Activated CD4-positive, alpha-beta T cell treated with anti-CD3 and anti-CD28 coated beads, Interleukin-2, amount 50 U/mL, for 16 hours (primary cell): ENCODE measurements around the gene POLRMT.
"Not testable (repeated sequence)": the region's sequence is repeated elsewhere in the genome, so short reads cannot be mapped to it uniquely, and the experiment has no call there.

Experiments
- DNase-seq: peaks from one replicate; pipeline ENCODE4 v3.0.0-alpha.2; 2020

The POLRMT gene

GRCh38 chr19:590750-591098 lies 42.6 kb downstream of the POLRMT start:
- DNase-seq: no peak

DNA sequence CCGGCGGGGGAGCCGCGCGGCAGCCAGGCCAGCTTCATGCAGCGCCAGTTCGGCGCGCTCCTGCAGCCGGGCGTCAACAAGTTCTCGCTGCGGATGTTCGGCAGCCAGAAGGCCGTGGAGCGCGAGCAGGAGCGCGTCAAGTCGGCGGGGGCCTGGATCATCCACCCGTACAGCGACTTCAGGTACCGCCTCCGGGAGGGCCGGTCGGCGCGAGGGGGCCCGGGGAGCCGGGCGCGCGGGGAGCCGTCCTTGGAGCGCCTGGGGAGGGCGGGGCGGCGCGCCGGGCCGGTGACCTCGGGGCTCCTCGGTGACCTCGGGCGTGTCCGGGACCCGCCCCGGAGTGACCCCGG lies 43.0 kb downstream of the POLRMT start:
- DNase-seq: no peak

DNA sequence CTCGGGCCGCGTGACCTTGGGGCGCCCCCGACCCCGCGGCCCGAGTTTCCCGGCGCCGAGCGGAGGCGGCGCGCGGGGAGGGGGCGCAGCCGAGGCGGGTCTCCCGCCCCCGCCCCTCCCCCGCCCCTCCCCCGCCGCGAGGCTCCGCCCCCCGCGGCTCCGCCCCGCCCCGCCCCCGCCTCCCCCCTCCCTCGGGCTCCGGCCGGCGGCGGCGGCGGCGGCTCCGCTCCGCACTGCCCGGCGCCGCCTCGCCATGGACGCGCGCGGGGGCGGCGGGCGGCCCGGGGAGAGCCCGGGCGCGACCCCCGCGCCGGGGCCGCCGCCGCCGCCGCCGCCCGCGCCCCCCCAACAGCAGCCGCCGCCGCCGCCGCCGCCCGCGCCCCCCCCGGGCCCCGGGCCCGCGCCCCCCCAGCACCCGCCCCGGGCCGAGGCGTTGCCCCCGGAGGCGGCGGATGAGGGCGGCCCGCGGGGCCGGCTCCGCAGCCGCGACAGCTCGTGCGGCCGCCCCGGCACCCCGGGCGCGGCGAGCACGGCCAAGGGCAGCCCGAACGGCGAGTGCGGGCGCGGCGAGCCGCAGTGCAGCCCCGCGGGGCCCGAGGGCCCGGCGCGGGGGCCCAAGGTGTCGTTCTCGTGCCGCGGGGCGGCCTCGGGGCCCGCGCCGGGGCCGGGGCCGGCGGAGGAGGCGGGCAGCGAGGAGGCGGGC lies 43.5 kb downstream of the POLRMT start, which contains the start of gene HCN2:
TSS of gene HCN2 (plus strand) at position 189 of the 703 bp plus-strand sequence. CDS start at position 254, 65 bp downstream.
- no peak for DNase-seq

GRCh38 chr19:588741-589692 lies 44.3 kb downstream of the POLRMT start:
- no peak for DNase-seq

DNA sequence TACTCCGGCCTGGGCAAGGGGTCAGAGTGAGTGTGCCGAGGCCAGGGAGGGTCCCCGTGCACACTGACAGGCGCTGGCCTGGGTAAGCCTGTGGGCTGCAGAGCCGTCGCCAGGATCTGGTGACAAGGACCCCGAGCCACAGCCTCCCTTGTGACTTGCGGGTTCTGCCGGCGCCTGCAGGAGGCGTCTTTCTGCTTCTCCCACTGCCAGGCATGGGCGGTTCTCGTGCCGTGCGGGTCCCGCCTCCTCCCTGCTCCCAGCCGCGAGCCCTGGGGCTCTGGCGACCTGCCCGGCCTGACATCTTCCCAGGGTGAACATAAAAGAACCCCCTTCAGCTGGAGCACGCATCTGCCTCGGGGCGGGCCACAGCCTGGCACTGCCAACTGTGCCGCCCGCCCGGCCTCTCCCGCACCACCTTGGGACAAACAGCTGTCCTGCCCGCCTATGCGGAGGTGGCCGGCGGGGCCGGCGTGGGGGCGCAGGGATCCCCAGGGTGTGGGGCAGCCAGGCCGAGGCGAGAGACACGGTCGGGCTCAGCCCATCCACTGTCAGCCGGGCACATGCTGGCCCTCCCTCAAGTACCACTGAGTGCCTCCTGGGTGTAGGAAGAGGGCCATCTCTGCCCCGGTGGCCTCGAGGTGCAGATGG lies 45.1 kb downstream of the POLRMT start:
- peak; percentile 68 for DNase-seq

DNA sequence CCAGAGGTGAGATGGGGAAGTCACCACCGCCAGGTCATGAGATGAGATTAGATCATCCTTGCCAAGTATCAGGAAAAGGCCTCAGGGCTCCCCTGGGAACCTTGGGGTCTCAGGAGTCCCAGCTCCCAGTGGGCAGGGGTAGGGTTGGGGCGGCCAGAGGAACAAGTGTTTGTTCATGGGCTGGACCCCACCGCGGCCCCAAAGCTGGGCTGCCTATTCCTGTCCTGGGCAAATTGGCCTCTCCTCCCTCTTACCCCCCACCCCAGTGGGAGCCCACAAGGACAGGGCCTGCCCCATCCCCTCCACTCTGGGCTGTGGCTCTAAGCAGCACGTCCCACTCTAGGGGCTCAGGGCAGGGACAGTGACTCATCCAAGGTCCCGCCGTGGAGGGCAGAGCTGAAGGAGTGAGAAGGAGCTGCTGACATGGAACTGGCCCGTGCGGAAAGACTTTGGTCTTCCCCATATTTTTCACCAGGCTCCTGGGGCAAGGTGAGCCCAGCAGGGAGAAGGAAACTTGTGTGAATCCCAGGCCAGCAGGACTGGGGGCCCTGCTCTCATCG lies 47.7 kb downstream of the POLRMT start:
- no peak for DNase-seq

DNA sequence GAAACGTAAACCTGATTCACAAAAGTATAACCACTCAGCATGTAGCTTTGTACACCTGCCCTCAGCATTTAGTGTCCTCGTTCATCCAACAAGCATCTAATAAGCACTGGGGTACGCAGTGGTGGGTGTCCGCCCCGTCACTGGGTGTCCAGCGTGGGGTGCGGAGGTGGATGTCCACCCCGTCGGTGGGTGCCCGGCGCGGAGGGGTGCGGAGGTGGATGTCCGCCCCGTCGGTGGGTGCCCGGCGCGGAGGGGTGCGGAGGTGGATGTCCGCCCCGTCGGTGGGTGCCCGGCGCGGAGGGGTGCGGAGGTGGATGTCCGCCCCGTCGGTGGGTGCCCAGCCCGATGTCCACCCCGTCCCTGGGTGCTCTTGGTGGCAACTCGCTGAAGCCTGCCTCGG lies 48.2 kb downstream of the POLRMT start:
- DNase-seq: not testable (repeated sequence)

GRCh38 chr19:584240-585001 lies 48.9 kb downstream of the POLRMT start:
- peak; percentile 54 for DNase-seq

- DNase-seq: no peak
Observed at GRCh38 chr19:583968-584239, 49.4 kb downstream of the POLRMT start.

DNA sequence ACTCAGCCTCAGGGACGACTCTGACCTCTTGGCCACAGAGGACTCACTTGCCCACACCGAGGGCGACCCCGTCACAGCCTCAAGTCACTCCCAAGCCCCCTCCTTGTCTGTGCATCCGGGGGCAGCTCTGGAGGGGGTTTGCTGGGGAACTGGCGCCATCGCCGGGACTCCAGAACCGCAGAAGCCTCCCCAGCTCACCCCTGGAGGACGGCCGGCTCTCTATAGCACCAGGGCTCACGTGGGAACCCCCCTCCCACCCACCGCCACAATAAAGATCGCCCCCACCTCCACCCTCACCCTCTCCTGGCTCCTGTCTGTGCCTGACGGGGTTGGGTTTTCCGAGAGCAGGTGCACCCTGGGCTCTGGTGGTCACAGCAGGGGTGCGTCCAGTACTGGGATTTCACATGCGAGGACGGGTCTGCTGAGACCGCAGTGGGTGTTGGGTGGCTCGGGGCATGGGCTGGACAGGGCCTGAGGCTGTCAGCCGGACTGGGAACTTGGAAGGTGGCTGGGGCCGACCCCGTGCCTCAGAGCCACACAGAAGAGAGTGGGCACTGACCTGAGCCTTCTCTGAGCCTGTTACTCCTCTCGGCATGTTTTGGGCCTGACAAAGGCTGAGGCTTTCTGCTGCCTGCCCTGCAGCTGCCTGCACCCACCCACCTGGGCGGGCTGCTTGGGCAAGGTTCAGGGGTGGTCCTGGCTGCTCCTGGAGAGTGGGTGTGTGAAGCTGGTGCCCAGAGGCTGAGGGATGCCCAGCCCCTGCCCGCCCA lies 50.0 kb downstream of the POLRMT start:
- no peak for DNase-seq

GRCh38 chr19:582497-583197 lies 50.7 kb downstream of the POLRMT start:
- DNase-seq: no peak

- no peak for DNase-seq
Observed at GRCh38 chr19:581399-582111, 51.8 kb downstream of the POLRMT start.

GRCh38 chr19:580274-580835 lies 53.0 kb downstream of the POLRMT start:
- DNase-seq: no peak

DNA sequence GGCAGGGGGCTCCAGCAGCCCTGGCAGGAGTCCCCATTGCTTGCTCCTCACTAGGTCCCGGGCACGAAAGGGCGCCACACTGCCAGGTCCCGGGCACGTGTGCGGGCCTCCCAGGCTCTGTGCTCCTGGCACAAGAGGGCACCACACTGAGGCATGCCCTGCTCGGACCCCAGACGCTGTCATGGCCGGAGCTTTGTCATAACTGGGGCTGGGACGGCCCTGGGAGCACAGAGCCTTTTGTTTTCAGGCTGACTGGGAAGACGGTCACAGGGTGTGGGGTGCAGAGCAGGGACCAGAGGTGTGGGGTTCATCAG lies 53.5 kb downstream of the POLRMT start:
- no peak for DNase-seq

GRCh38 chr19:579111-579841 lies 54.1 kb downstream of the POLRMT start:
- DNase-seq: no peak

DNA sequence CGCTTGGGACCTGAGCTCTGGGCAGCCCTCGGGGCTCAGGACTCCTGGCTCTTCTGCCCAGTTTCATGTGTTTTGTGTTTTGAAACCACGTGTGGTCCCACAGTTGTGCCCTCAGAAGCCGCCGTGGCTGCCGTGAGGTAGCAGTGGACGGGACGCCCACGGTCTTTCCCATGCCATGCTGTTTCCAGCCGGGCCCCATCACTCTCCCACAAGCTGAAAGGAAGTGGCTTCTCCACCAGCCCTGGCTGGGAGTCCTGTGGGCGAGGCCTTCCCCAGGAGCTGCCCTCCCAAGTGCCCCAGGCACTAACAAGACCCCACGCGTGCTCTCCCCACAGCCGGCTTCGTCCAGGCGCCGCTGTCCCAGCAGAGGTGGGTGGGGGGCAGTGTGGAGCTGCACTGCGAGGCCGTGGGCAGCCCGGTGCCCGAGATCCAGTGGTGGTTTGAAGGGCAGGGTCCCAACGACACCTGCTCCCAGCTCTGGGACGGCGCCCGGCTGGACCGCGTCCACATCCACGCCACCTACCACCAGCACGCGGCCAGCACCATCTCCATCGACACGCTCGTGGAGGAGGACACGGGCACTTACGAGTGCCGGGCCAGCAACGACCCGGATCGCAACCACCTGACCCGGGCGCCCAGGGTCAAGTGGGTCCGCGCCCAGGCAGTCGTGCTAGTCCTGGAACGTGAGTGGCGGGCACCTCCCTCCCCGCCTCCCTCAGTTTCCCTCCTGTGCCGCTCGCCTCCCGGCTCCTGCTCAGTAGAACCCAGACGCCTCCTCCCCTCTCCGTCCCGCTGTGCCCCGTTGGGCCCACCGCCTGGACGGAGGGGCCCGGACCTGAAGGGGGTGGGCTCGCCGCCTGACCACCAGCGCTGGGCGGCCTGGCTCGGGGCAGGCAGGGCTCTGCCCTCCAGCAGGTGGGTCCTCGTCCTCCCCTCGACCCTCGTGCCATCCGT lies 55.6 kb downstream of the POLRMT start:
- no peak for DNase-seq

GRCh38 chr19:576768-577438 lies 56.4 kb downstream of the POLRMT start:
- no peak for DNase-seq
